ENCODE data around the gene SLC35G2.
"Not testable (repeated sequence)": the region's sequence is repeated elsewhere in the genome, so short reads cannot be mapped to it uniquely, and the experiment has no call there.

The SLC35G2 gene

DNA sequence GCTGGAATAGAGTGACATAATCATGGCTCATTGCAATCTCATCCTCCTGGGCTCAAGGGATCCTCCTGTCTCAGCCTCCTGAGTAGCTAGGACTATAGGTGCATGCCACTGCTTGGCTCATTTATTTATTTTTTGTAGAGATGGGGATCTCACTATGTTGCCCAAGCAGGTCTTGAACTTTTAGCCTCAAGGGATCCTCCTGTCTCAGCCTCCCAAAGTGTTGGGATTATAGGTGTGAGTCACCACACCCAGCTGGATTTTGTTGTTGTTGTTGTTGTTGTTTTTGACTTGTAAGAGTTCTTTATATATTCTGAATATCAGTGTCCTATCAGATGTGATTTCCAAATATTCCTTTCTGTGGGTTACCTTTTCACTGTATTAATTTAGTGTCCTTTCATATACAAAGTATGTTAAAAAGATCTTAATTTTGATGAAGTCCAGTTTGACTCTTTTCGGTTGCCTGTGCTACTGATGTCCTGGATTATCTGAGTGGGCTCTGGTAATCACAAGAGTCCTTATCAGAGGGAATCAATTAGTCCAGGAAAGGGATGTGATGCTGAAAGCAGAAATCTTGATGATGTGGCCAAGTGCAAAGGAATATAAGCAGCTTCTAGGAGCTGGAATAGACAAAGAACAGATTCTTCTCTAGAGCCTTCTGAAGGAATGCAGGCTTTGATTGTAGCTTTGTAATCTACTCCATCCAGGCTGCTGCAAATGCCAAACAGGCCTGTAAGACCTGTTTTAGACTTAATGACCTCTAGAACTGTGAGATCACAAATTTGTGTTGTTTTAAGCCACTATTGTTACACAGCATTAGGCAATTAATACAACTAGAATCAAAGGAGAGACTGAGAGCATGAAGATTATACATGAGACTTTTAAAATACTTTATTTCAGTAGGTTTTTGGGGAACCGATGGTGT lies 73.3 kb downstream of the SLC35G2 start:
- no peak overlapping the region for H3K4me2 ChIP-seq (ENCODE audit: low read depth, low read length)
- H3K9ac ChIP-seq (ENCODE audit: low read length) = no peak overlapping the region
- H2AFZ ChIP-seq (ENCODE audit: low read length) = no peak overlapping the region
- H3K79me2 ChIP-seq (ENCODE audit: low read length) = peaks cover 92% of the 10 kb centered on the region
- H4K20me1 ChIP-seq (ENCODE audit: insufficient read depth, low read length) = no peaks in the 10 kb centered on the region; the same call in none of the 2 replicates
- H3K36me3 ChIP-seq (replicated peaks; ENCODE audit: insufficient read depth, low read length) = no peaks in the 10 kb centered on the region
- H3K4me1 ChIP-seq (ENCODE audit: low read length) = peaks cover 9% of the 10 kb centered on the region; the same call in 1 of the 2 replicates
- no peak overlapping the region for H3K4me3 ChIP-seq (ENCODE audit: low read length)
- no peak for DNase-seq
- H3K27ac ChIP-seq (ENCODE audit: low read length) = no peak overlapping the region
- no peaks in the 10 kb centered on the region for H3K9me2 ChIP-seq (replicated peaks; ENCODE audit: insufficient read depth, low read length)
- TF ChIP-seq EZH2 (optimal IDR thresholded peaks at IDR 0.05; ENCODE audit: low read depth, low read length) (no peak), EZH2phosphoT487 (IDR thresholded peaks at IDR 0.05; ENCODE audit: low read length) (no peak)
- TF ChIP-seq, protein P1, sequence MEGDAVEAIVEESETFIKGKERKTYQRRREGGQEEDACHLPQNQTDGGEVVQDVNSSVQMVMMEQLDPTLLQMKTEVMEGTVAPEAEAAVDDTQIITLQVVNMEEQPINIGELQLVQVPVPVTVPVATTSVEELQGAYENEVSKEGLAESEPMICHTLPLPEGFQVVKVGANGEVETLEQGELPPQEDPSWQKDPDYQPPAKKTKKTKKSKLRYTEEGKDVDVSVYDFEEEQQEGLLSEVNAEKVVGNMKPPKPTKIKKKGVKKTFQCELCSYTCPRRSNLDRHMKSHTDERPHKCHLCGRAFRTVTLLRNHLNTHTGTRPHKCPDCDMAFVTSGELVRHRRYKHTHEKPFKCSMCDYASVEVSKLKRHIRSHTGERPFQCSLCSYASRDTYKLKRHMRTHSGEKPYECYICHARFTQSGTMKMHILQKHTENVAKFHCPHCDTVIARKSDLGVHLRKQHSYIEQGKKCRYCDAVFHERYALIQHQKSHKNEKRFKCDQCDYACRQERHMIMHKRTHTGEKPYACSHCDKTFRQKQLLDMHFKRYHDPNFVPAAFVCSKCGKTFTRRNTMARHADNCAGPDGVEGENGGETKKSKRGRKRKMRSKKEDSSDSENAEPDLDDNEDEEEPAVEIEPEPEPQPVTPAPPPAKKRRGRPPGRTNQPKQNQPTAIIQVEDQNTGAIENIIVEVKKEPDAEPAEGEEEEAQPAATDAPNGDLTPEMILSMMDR (IDR thresholded peaks at IDR 0.05; ENCODE audit: low read length) = no peak
- no peaks in the 10 kb centered on the region for H3F3A ChIP-seq (ENCODE audit: insufficient read depth, low read length)
- H3K27me3 ChIP-seq (replicated peaks; ENCODE audit: insufficient read depth, low read length) = no peaks in the 10 kb centered on the region
- no peaks in the 10 kb centered on the region for H3K9me3 ChIP-seq (replicated peaks; ENCODE audit: insufficient read depth, low read length)

DNA sequence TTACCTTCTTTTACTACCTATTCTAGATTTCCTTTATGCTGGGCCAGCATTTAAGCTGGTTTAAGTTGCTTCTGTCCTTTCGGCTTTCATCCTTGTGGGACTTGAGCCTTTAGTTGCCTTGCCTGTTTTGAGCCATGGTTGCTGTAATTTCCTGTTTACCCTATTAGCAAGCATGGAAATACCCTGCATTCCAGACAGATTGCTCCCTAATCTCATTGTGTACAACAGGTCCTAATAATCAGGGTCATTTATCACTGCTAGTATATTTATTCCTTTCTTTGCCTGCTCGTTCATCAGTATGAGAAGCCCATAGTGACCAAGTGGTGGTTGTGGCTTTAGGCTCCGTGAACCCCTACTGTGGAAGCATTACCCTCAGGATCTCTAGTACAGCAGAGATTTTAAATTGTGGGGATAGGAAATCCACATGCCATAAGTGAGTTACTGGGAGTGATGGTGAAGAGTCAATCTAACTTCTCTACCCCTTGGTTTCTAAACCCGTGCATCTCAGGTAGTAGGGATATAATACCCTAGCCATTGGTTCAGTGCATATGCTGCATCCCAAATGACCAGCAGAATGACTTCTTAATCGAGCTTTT lies 75.0 kb downstream of the SLC35G2 start:
- no peaks in the 10 kb centered on the region for H3F3A ChIP-seq (ENCODE audit: insufficient read depth, low read length)
- no peaks in the 10 kb centered on the region for H3K27me3 ChIP-seq (replicated peaks; ENCODE audit: insufficient read depth, low read length)
- no peak overlapping the region for H2AFZ ChIP-seq (ENCODE audit: low read length)
- H3K4me3 ChIP-seq (ENCODE audit: low read length) = no peak overlapping the region
- peaks cover 9% of the 10 kb centered on the region; the same call in 1 of the 2 replicates for H3K4me1 ChIP-seq (ENCODE audit: low read length)
- no peak overlapping the region for H3K4me2 ChIP-seq (ENCODE audit: low read depth, low read length)
- no peak overlapping the region for H3K27ac ChIP-seq (ENCODE audit: low read length)
- TF ChIP-seq EZH2phosphoT487 (IDR thresholded peaks at IDR 0.05; ENCODE audit: low read length) (no peak), EZH2 (optimal IDR thresholded peaks at IDR 0.05; ENCODE audit: low read depth, low read length) (no peak)
- TF ChIP-seq, protein P1 (IDR thresholded peaks at IDR 0.05; ENCODE audit: low read length) = no peak
- no peaks in the 10 kb centered on the region for H3K36me3 ChIP-seq (replicated peaks; ENCODE audit: insufficient read depth, low read length)
- no peaks in the 10 kb centered on the region for H3K9me2 ChIP-seq (replicated peaks; ENCODE audit: insufficient read depth, low read length)
- no peaks in the 10 kb centered on the region; the same call in none of the 2 replicates for H4K20me1 ChIP-seq (ENCODE audit: insufficient read depth, low read length)
- no peaks in the 10 kb centered on the region for H3K9me3 ChIP-seq (replicated peaks; ENCODE audit: insufficient read depth, low read length)
- DNase-seq = no peak
- H3K9ac ChIP-seq (ENCODE audit: low read length) = no peak overlapping the region
- H3K79me2 ChIP-seq (ENCODE audit: low read length) = peaks cover 86% of the 10 kb centered on the region

DNA sequence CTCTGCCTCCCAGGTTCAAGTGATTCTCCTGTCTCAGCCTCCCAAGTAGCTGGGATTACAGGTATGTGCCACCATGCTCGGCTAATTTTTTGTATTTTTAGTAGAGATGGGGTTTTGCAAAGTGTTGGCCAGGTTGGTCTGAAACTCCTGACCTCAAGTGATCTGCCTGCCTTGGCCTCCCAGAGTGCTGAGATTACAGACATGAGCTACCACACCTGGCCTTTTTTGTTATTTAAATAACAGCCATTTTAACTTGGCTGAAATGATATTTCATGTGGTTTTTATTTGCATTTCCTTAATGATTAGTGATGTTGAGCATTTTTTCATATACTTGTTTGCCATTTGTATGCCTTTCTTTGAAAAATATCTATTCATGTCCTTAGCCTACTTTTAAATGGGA lies 78.2 kb downstream of the SLC35G2 start:
- H3K4me3 ChIP-seq (ENCODE audit: low read length); H4K20me1 ChIP-seq (ENCODE audit: insufficient read depth, low read length); H3K4me1 ChIP-seq (ENCODE audit: low read length); H3K9me2 ChIP-seq (replicated peaks; ENCODE audit: insufficient read depth, low read length); H3K27ac ChIP-seq (ENCODE audit: low read length); H3K4me2 ChIP-seq (ENCODE audit: low read depth, low read length); H3K9me3 ChIP-seq (replicated peaks; ENCODE audit: insufficient read depth, low read length); H2AFZ ChIP-seq (ENCODE audit: low read length); H3F3A ChIP-seq (ENCODE audit: insufficient read depth, low read length); H3K9ac ChIP-seq (ENCODE audit: low read length); H3K27me3 ChIP-seq (replicated peaks; ENCODE audit: insufficient read depth, low read length); H3K36me3 ChIP-seq (replicated peaks; ENCODE audit: insufficient read depth, low read length): not testable (repeated sequence)
- peak; percentile 48 for DNase-seq
- H3K79me2 ChIP-seq (ENCODE audit: low read length) = peaks cover 85% of the 10 kb centered on the region
